Tibial nerve (tissue), 4 donors: ENCODE measurements around the gene P3H4.

ENCODE experiments used
- CTCF ChIP-seq, 5 experiments: fragments of 200-600 bp in 3 of 5; fragments of 450-650 bp in 2 of 5; sonication (generic) in 3 of 5; IDR thresholded peaks; one replicate each; pipeline ENCODE4 v1.5.1; 2016 to 2019; ENCODE audit warnings: antibody characterized with exemption in 5 of 5, mild to moderate bottlenecking in 3 of 5, moderate library complexity in 2 of 5
- EP300 ChIP-seq, 2 donors: sonication (generic); formaldehyde crosslinking; IDR thresholded peaks; one replicate each; pipeline ENCODE4 v1.6.1; 2017; ENCODE audit warnings: antibody characterized with exemption in 2 of 2, mild to moderate bottlenecking in 1 of 2
- POLR2A ChIP-seq, 2 donors: fragments of 450-650 bp; IDR thresholded peaks; one replicate each; pipeline ENCODE4 v1.6.1; 2017; ENCODE audit warnings: antibody characterized with exemption in 2 of 2, mild to moderate bottlenecking in 2 of 2, moderate library complexity in 2 of 2

- TF ChIP-seq CTCF (IDR thresholded peaks at IDR 0.05) (no peak), EP300 (IDR thresholded peaks at IDR 0.05) (no peak), POLR2A (IDR thresholded peaks at IDR 0.05) (no peak)
Observed at GRCh38 chr17:41768682-41769288, 43.0 kb downstream of the P3H4 start.
